B cell (primary cell): ENCODE measurements around the gene CARD9.

Experiments
- EZH2 ChIP-seq: IDR thresholded peaks from 2 replicates; pipeline ENCODE4 v1.6.1; 2012; ENCODE audit warnings: borderline replicate concordance, low read depth, mild to moderate bottlenecking, moderate library complexity, low read length; ENCODE audit not compliant: insufficient read depth, poor library complexity, severe bottlenecking
- TF ChIP-seq, protein P1 (sequence below): fragments of 200-600 bp; IDR thresholded peaks from one replicate; pipeline ENCODE4 v1.8.0; 2022; ENCODE audit warnings: antibody characterized with exemption, mild to moderate bottlenecking

- TF ChIP-seq, protein P1, sequence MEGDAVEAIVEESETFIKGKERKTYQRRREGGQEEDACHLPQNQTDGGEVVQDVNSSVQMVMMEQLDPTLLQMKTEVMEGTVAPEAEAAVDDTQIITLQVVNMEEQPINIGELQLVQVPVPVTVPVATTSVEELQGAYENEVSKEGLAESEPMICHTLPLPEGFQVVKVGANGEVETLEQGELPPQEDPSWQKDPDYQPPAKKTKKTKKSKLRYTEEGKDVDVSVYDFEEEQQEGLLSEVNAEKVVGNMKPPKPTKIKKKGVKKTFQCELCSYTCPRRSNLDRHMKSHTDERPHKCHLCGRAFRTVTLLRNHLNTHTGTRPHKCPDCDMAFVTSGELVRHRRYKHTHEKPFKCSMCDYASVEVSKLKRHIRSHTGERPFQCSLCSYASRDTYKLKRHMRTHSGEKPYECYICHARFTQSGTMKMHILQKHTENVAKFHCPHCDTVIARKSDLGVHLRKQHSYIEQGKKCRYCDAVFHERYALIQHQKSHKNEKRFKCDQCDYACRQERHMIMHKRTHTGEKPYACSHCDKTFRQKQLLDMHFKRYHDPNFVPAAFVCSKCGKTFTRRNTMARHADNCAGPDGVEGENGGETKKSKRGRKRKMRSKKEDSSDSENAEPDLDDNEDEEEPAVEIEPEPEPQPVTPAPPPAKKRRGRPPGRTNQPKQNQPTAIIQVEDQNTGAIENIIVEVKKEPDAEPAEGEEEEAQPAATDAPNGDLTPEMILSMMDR, result no peak
- TF ChIP-seq EZH2, result no peak
Measured at GRCh38 chr9:136323371-136323789, 50.1 kb downstream of the CARD9 start.
